ENCODE results near the gene OSBPL3. TPM values are rescaled to one million over a fixed set of nuclear protein-coding genes. Genes with fewer than 3 reads are reported as not detected.

The OSBPL3 gene
- total RNA-seq, 1 experiment from 2014 or later = 11.6 TPM

- Histone ChIP-seq H2AFZ (ENCODE audit: low read length) (no peak overlapping the region), H3K4me3 (ENCODE audit: low read length) (no peak overlapping the region), H3K9me2 (replicated peaks; ENCODE audit: low read length) (no peaks in the 10 kb centered on the region), H3K79me2 (ENCODE audit: low read length) (peaks cover 98% of the 10 kb centered on the region), H3K4me1 (ENCODE audit: insufficient read depth, low read length) (peaks cover 45% of the 10 kb centered on the region), H4K20me1 (ENCODE audit: low read length) (peaks cover 22% of the 10 kb centered on the region; the same call in 1 of the 2 replicates), H3K4me2 (ENCODE audit: low read length) (no peak overlapping the region), H3F3A (ENCODE audit: low read length, unreplicated experiment) (no peaks in the 10 kb centered on the region), H3K9me3 (ENCODE audit: low read length) (no peaks in the 10 kb centered on the region), H3K9ac (ENCODE audit: low read length) (no peak overlapping the region), H3K27ac (ENCODE audit: low read length) (no peak overlapping the region), H3K27me3 (ENCODE audit: low read length) (no peaks in the 10 kb centered on the region), H3K36me3 (ENCODE audit: low read depth, low read length) (no peaks in the 10 kb centered on the region)
- TF ChIP-seq EZH2phosphoT487 (IDR thresholded peaks at IDR 0.05; ENCODE audit: borderline replicate concordance, low read length) = no peak
- intact Hi-C loops (cut with micrococcal nuclease) = loop anchor here (5.0 kb wide), 1 partner anchor 49 kb away; no protein-coding TSS in a partner anchor
- no TSS peak for BruUV-seq (replicated peaks)
- DNase-seq = peak; percentile 26
- ChIA-PET CTCF (no interaction called here), POLR2A (ENCODE audit: unreplicated experiment) (interaction anchor here (0.6 kb wide), 1 partner anchor 44 kb away, joined by 5 read pairs; no protein-coding TSS in a partner anchor)
- ATAC-seq = peak; percentile 33; the same call in 1 of the 2 replicates
Observed at GRCh38 chr7:24971333-24972165, 8.4 kb downstream of the OSBPL3 start.

GRCh38 chr7:24970676-24971075 is 9.3 kb downstream of the OSBPL3 start:
- Histone ChIP-seq H3K4me3 (ENCODE audit: low read length) (no peak overlapping the region), H2AFZ (ENCODE audit: low read length) (no peak overlapping the region), H3K27me3 (ENCODE audit: low read length) (no peaks in the 10 kb centered on the region), H3F3A (ENCODE audit: low read length, unreplicated experiment) (no peaks in the 10 kb centered on the region), H3K36me3 (ENCODE audit: low read depth, low read length) (no peaks in the 10 kb centered on the region), H3K4me1 (ENCODE audit: insufficient read depth, low read length) (peaks cover 54% of the 10 kb centered on the region), H3K27ac (ENCODE audit: low read length) (no peak overlapping the region), H3K79me2 (ENCODE audit: low read length) (peaks cover 97% of the 10 kb centered on the region), H3K9me3 (ENCODE audit: low read length) (no peaks in the 10 kb centered on the region), H3K9me2 (replicated peaks; ENCODE audit: low read length) (no peaks in the 10 kb centered on the region), H3K4me2 (ENCODE audit: low read length) (0 out of 2 replicates have a peak overlapping the region, but pooled peaks have one; percentile 2), H3K9ac (ENCODE audit: low read length) (no peak overlapping the region), H4K20me1 (ENCODE audit: low read length) (peaks cover 30% of the 10 kb centered on the region)
- ChIA-PET POLR2A (ENCODE audit: unreplicated experiment) (no interaction called here), CTCF (no interaction called here)
- no TSS peak for BruUV-seq (replicated peaks)
- no peak for TF ChIP-seq EZH2 (IDR thresholded peaks at IDR 0.05; ENCODE audit: low read length, unreplicated experiment)
- no peak for TF ChIP-seq CTCF (conservative IDR thresholded peaks at IDR 0.05; ENCODE audit: low read depth, low read length)
- TF ChIP-seq EZH2phosphoT487 (IDR thresholded peaks at IDR 0.05; ENCODE audit: borderline replicate concordance, low read length) = no peak
- intact Hi-C loops (cut with micrococcal nuclease) = loop anchor here (5.0 kb wide), 1 partner anchor 48 kb away; no protein-coding TSS in a partner anchor
- no peak for ATAC-seq
- no peak for DNase-seq

- Histone ChIP-seq H3K79me2 (ENCODE audit: low read length) (peaks cover 97% of the 10 kb centered on the region), H3K4me2 (ENCODE audit: low read length) (no peak overlapping the region), H3K27ac (ENCODE audit: low read length) (no peak overlapping the region), H3K9me2 (replicated peaks; ENCODE audit: low read length) (no peaks in the 10 kb centered on the region), H2AFZ (ENCODE audit: low read length) (no peak overlapping the region), H3K9me3 (ENCODE audit: low read length) (no peaks in the 10 kb centered on the region), H3K4me3 (ENCODE audit: low read length) (no peak overlapping the region), H3K36me3 (ENCODE audit: low read depth, low read length) (no peaks in the 10 kb centered on the region), H3F3A (ENCODE audit: low read length, unreplicated experiment) (no peaks in the 10 kb centered on the region), H3K4me1 (ENCODE audit: insufficient read depth, low read length) (peaks cover 67% of the 10 kb centered on the region), H3K27me3 (ENCODE audit: low read length) (no peaks in the 10 kb centered on the region), H3K9ac (ENCODE audit: low read length) (no peak overlapping the region), H4K20me1 (ENCODE audit: low read length) (peaks cover 28% of the 10 kb centered on the region)
- no TSS peak for BruUV-seq (replicated peaks)
- POLR2A ChIA-PET (ENCODE audit: unreplicated experiment) = no interaction called here
- intact Hi-C loops (cut with micrococcal nuclease) = no loop called here
- no peak for DNase-seq
- CTCF ChIA-PET = no interaction called here
- TF ChIP-seq EZH2 (IDR thresholded peaks at IDR 0.05; ENCODE audit: low read length, unreplicated experiment) (no peak), CTCF (conservative IDR thresholded peaks at IDR 0.05; ENCODE audit: low read depth, low read length) (no peak), EZH2phosphoT487 (IDR thresholded peaks at IDR 0.05; ENCODE audit: borderline replicate concordance, low read length) (no peak)
- ATAC-seq = no peak
Observed at GRCh38 chr7:24968165-24968564, 11.8 kb downstream of the OSBPL3 start.
